Right renal cortex interstitium (tissue), 3 donors: ENCODE measurements around the gene HYAL4. TPM values are rescaled to one million over a fixed set of nuclear protein-coding genes. Genes with fewer than 3 reads are reported as not detected.
"Not testable (repeated sequence)": the region's sequence is repeated elsewhere in the genome, so short reads cannot be mapped to it uniquely, and the experiment has no call there.

ENCODE experiments used
- DNase-seq, 3 donors: peaks; one replicate each; pipeline ENCODE4 v3.0.0-alpha.2; 2013; ENCODE audit warnings: low read depth in 3 of 3, low spot score in 2 of 3
- polyA plus RNA-seq, 3 donors: library from polyadenylated mRNA; unstranded; fragments of 120-200 nt; gene quantifications; one replicate each; pipeline ENCODE4 v1.2.1, GENCODE V29; 2013; ENCODE audit not compliant: insufficient read length in 3 of 3

HYAL4 gene
- polyA plus RNA-seq, 3 donors, result 0.12 to 0.16 TPM; not detected in 1

GRCh38 chr7:123846217-123846891 lies 1.4 kb downstream of the HYAL4 start:
- DNase-seq, result no peak

- no peak for DNase-seq
These were observed 2.9 kb downstream of the HYAL4 start for GRCh38 chr7:123847868-123848267.

GRCh38 chr7:123849855-123850254 lies 4.9 kb downstream of the HYAL4 start:
- no peak for DNase-seq

GRCh38 chr7:123851404-123851803 lies 6.4 kb downstream of the HYAL4 start:
- DNase-seq, result not testable (repeated sequence)

- DNase-seq, result not testable (repeated sequence)
These were observed 9.3 kb downstream of the HYAL4 start for GRCh38 chr7:123854291-123854690.

GRCh38 chr7:123856428-123856827 lies 11.5 kb downstream of the HYAL4 start:
- DNase-seq, result not testable (repeated sequence)

GRCh38 chr7:123860848-123861247 lies 15.9 kb downstream of the HYAL4 start:
- DNase-seq, result no peak

- no peak for DNase-seq
These were observed 17.8 kb downstream of the HYAL4 start for GRCh38 chr7:123862775-123863174.

- DNase-seq, result no peak
These were observed 18.5 kb downstream of the HYAL4 start for GRCh38 chr7:123863461-123863860.

GRCh38 chr7:123864012-123864411 lies 19.0 kb downstream of the HYAL4 start:
- no peak for DNase-seq

GRCh38 chr7:123864436-123864835 lies 19.5 kb downstream of the HYAL4 start:
- no peak for DNase-seq

GRCh38 chr7:123864966-123865365 lies 20.0 kb downstream of the HYAL4 start:
- DNase-seq, result no peak

GRCh38 chr7:123865517-123866117 lies 20.6 kb downstream of the HYAL4 start:
- DNase-seq, result peak; percentile 50 to 59 (median 56)

GRCh38 chr7:123867225-123867624 lies 22.3 kb downstream of the HYAL4 start:
- DNase-seq, result no peak

- peak in 1 of 3 donors; percentile 23 for DNase-seq
These were observed 27.3 kb downstream of the HYAL4 start for GRCh38 chr7:123871998-123872867.

- DNase-seq, result no peak
These were observed 27.9 kb downstream of the HYAL4 start for GRCh38 chr7:123872908-123873307.

GRCh38 chr7:123876557-123877256 lies 31.7 kb downstream of the HYAL4 start:
- no peak for DNase-seq

- no peak for DNase-seq
These were observed 34.7 kb downstream of the HYAL4 start for GRCh38 chr7:123879628-123880027.

- no peak for DNase-seq
These were observed 36.3 kb downstream of the HYAL4 start for GRCh38 chr7:123881300-123881699.

- DNase-seq, result no peak
These were observed 38.2 kb downstream of the HYAL4 start for GRCh38 chr7:123883154-123883553.

GRCh38 chr7:123888192-123888591 lies 43.2 kb downstream of the HYAL4 start:
- no peak for DNase-seq
